Body of pancreas (tissue), 4 donors: ENCODE measurements around the gene CGNL1. TPM values are rescaled to one million over a fixed set of nuclear protein-coding genes. Genes with fewer than 3 reads are reported as not detected.
A peak's percentile ranks its signal among the peaks of the same experiment; 100 is the strongest.

Experiments
- ATAC-seq: fragments of 150-250 bp; one replicate; pipeline ENCODE4 v1.9.1; 2016
- DNase-seq, 4 donors: peaks; one replicate each; pipeline ENCODE4 v3.0.0-alpha.2; 2019
- H3K27ac ChIP-seq, 4 donors: fragments of 200-600 bp; sonication (generic); 1 replicate in 3 of 4; 2 replicates in 1 of 4; pipeline versions ENCODE4 v1.5.1 to v1.6.1; 2016 to 2019; ENCODE audit warnings: mild to moderate bottlenecking in 1 of 4, mixed read lengths in 1 of 4, moderate library complexity in 1 of 4
- H3K27me3 ChIP-seq, 2 donors: fragments of 200-600 bp; sonication (generic); one replicate each; pipeline ENCODE4 v1.6.0; 2016; ENCODE audit warnings: mild to moderate bottlenecking in 1 of 2
- H3K36me3 ChIP-seq, 2 donors: fragments of 200-600 bp; sonication (generic); replicated peaks in 1 of 2; 2 replicates each; pipeline ENCODE4 v1.5.1; 2016; ENCODE audit warnings: low read depth in 2 of 2; ENCODE audit not compliant: insufficient read depth in 1 of 2
- H3K4me1 ChIP-seq: fragments of 200-600 bp; sonication (generic); one replicate; pipeline ENCODE4 v1.6.0; 2016
- H3K4me3 ChIP-seq, 2 donors: fragments of 200-600 bp; sonication (generic); 1 replicate in 1 of 2; 2 replicates in 1 of 2; pipeline ENCODE4 v1.5.1; 2016 to 2019
- H3K9me3 ChIP-seq, 3 donors: fragments of 200-600 bp; sonication (generic); 1 replicate in 2 of 3; 2 replicates in 1 of 3; pipeline ENCODE4 v1.5.1; 2016
- POLR2A ChIP-seq, 3 donors: fragments of 450-650 bp; IDR thresholded peaks; one replicate each; pipeline ENCODE4 v1.6.1; 2016; ENCODE audit warnings: antibody characterized with exemption in 3 of 3, mild to moderate bottlenecking in 2 of 3
- WGBS, 2 donors: methylation state at CpG; one replicate each; pipeline ENCODE4 v1.1.5; 2017; 5-methylcytosine and 5-hydroxymethylcytosine counted together
- intact Hi-C: fragments of 100-400 bp; cut with DNase I; formaldehyde crosslinking; loops from one replicate; pipeline ENCODE4 v1.15.1; 2023
- total RNA-seq, 2 donors: library from RNA; depleted of rRNA; stranded (reverse); fragments of >200 nt; gene quantifications; one replicate each; pipeline ENCODE4 v1.1.0, GENCODE V29; 2016
- TF ChIP-seq, protein P1 (sequence below), 7 experiments: fragments of 450-650 bp in 4 of 7; fragments of 200-600 bp in 3 of 7; sonication (generic) in 3 of 7; IDR thresholded peaks; one replicate each; pipeline ENCODE4 v1.5.1; 2016 to 2019; ENCODE audit warnings: antibody characterized with exemption in 7 of 7

Gene CGNL1
- total RNA-seq, 2 donors from 2014 or later, result 24.7 to 30.6 TPM

GRCh38 chr15:57363661-57364060, 12.6 kb upstream of the CGNL1 start:
- no peak overlapping the region for H3K27ac ChIP-seq
- 83 to 89% methylated on average over 1 of the region's 1 CpG for WGBS, 2 donors
- TF ChIP-seq POLR2A (IDR thresholded peaks at IDR 0.05), result no peak
- ATAC-seq, result no peak
- H3K36me3 ChIP-seq, result no peaks in the 10 kb centered on the region
- H3K4me3 ChIP-seq, result no peak overlapping the region
- intact Hi-C loops, result no loop called here
- H3K4me1 ChIP-seq, result peaks cover 6% of the 10 kb centered on the region
- H3K27me3 ChIP-seq, result no peaks in the 10 kb centered on the region
- DNase-seq, result no peak
- no peaks in the 10 kb centered on the region for H3K9me3 ChIP-seq

- intact Hi-C loops, result no loop called here
- no peaks in the 10 kb centered on the region for H3K9me3 ChIP-seq
- ATAC-seq (no peak), DNase-seq (no peak)
- no peak overlapping the region for H3K27ac ChIP-seq
- no peak overlapping the region for H3K4me3 ChIP-seq
- no peaks in the 10 kb centered on the region for H3K36me3 ChIP-seq
- no peak for TF ChIP-seq POLR2A (IDR thresholded peaks at IDR 0.05)
- TF ChIP-seq, protein P1, sequence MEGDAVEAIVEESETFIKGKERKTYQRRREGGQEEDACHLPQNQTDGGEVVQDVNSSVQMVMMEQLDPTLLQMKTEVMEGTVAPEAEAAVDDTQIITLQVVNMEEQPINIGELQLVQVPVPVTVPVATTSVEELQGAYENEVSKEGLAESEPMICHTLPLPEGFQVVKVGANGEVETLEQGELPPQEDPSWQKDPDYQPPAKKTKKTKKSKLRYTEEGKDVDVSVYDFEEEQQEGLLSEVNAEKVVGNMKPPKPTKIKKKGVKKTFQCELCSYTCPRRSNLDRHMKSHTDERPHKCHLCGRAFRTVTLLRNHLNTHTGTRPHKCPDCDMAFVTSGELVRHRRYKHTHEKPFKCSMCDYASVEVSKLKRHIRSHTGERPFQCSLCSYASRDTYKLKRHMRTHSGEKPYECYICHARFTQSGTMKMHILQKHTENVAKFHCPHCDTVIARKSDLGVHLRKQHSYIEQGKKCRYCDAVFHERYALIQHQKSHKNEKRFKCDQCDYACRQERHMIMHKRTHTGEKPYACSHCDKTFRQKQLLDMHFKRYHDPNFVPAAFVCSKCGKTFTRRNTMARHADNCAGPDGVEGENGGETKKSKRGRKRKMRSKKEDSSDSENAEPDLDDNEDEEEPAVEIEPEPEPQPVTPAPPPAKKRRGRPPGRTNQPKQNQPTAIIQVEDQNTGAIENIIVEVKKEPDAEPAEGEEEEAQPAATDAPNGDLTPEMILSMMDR (IDR thresholded peaks at IDR 0.05), result no peak
- WGBS, 2 donors, result 80 to 88% methylated on average over 9 of the region's 9 CpGs
- peaks cover 6% of the 10 kb centered on the region for H3K4me1 ChIP-seq
- H3K27me3 ChIP-seq, result no peaks in the 10 kb centered on the region
Observed at GRCh38 chr15:57364282-57365007, 11.9 kb upstream of the CGNL1 start.

DNA sequence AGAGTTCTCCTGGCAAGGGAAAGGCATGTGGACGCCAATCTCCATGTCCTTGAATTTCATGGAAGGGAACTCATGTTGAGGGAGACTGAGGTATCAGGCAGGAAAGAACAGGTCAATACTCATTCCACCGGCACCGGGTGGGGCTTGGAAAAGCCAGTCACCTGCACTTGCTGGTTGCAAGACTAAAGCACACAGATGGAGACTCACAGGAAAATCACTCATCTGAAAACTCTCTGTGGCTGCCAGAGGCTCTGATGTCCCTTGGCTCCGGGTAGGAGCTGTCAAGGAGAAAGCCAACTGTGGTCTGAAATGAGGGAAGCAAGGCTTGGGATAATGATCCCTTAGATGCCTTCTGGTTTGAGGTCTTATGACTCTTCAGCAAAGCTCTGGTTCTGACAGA, 8.7 kb upstream of the CGNL1 start:
- no peaks in the 10 kb centered on the region for H3K36me3 ChIP-seq
- no peaks in the 10 kb centered on the region for H3K27me3 ChIP-seq
- WGBS, 2 donors, result 20 to 21% methylated on average over 4 of the region's 4 CpGs
- H3K4me3 ChIP-seq, result no peak overlapping the region
- no peak for ATAC-seq
- no peak for TF ChIP-seq POLR2A (IDR thresholded peaks at IDR 0.05)
- TF ChIP-seq, protein P1 (IDR thresholded peaks at IDR 0.05), result no peak
- H3K4me1 ChIP-seq, result peaks cover 6% of the 10 kb centered on the region
- H3K27ac ChIP-seq, result no peak overlapping the region
- no peaks in the 10 kb centered on the region for H3K9me3 ChIP-seq
- intact Hi-C loops, result no loop called here
- peak in 1 of 4 donors; percentile 37 for DNase-seq

GRCh38 chr15:57370929-57371328, 5.4 kb upstream of the CGNL1 start:
- WGBS, 2 donors, result 88 to 93% methylated on average over 1 of the region's 1 CpG
- ATAC-seq (no peak), DNase-seq (no peak)
- TF ChIP-seq, protein P1 (IDR thresholded peaks at IDR 0.05), result no peak
- no peak for TF ChIP-seq POLR2A (IDR thresholded peaks at IDR 0.05)
- Histone ChIP-seq H3K36me3 (no peaks in the 10 kb centered on the region), H3K4me1 (peaks cover 6% of the 10 kb centered on the region), H3K27ac (no peak overlapping the region), H3K4me3 (no peak overlapping the region), H3K27me3 (no peaks in the 10 kb centered on the region), H3K9me3 (no peaks in the 10 kb centered on the region)
- intact Hi-C loops, result no loop called here

DNA sequence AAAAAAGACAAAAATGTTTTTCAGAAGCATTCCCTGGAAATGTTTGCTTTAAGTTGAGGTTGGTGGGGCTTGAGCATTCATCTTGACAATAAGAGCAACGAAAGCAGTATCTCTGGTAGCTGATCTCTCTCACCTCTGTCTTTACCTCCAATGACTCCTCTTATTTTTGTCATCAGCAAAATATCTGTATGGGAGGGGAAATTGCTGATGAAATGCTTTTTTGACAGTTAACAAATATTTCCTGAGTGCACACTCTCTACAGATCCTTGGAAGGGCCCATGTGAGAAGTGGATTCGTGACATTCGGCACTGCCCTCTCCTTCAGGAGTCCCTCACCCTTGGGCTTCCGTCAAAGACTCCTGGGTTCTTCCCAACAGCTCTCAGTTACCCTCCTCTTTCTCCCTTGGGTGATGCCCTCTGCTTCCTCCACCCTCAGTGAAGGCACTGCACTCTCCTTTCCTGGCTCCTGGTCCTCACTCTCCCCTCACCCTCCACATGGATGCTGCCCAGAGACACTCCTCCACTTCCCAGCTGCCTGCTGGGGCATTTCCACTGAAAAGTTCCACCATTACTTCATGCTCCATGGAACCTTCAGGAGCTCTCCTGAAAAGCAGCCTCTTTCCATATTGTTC, 2.9 kb upstream of the CGNL1 start:
- TF ChIP-seq POLR2A (IDR thresholded peaks at IDR 0.05), result no peak
- TF ChIP-seq, protein P1 (IDR thresholded peaks at IDR 0.05), result no peak
- Histone ChIP-seq H3K4me1 (peaks cover 9% of the 10 kb centered on the region), H3K36me3 (no peaks in the 10 kb centered on the region), H3K9me3 (no peaks in the 10 kb centered on the region), H3K27ac (no peak overlapping the region), H3K27me3 (no peaks in the 10 kb centered on the region), H3K4me3 (no peak overlapping the region)
- DNase-seq (no peak), ATAC-seq (no peak)
- intact Hi-C loops, result no loop called here
- 84 to 85% methylated on average over 4 of the region's 4 CpGs for WGBS, 2 donors
